ENCODE results near the gene CFI. TPM values are rescaled to one million over a fixed set of nuclear protein-coding genes. Genes with fewer than 3 reads are reported as not detected.

CFI gene
- total RNA-seq, 1 donor from 2014 or later, result not detected

GRCh38 chr4:109818268-109818667 lies 16.5 kb upstream of the CFI start:
- Histone ChIP-seq H3K4me3 (ENCODE audit: low read depth, low read length) (no peak overlapping the region), H3K36me3 (ENCODE audit: control insufficient read depth, insufficient read depth, low read length) (peaks cover 5% of the 10 kb centered on the region), H3K27me3 (ENCODE audit: control insufficient read depth, insufficient read depth, low read length) (no peaks in the 10 kb centered on the region)
- FAIRE-seq (no peak), DNase-seq (ENCODE audit: low read depth) (no peak)
- no peak for TF ChIP-seq CTCF (IDR thresholded peaks at IDR 0.05; ENCODE audit: insufficient read depth, low read length, severe bottlenecking)

DNA sequence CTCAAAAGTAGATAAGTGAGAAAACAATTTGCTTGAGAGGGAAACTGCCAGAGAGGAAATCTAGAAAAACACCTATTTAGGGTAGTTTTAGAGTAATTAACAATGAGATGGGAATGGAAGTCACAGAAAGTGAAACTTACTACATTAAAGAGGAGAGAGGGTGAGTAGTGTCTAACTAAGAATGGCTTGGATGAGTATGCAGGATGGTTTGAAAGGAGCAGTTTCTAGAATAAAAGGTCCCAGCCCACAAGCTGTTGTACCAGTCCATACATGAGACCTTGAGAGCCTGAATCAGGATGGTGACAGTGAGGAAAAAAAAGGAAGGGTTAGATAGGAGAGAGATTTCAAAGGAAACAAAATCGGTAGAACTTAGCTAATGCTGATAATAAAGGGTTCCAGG lies 15.1 kb upstream of the CFI start:
- Histone ChIP-seq H3K27me3 (ENCODE audit: control insufficient read depth, insufficient read depth, low read length) (no peaks in the 10 kb centered on the region), H3K36me3 (ENCODE audit: control insufficient read depth, insufficient read depth, low read length) (peaks cover 1% of the 10 kb centered on the region), H3K4me3 (ENCODE audit: low read depth, low read length) (no peak overlapping the region)
- no peak for TF ChIP-seq CTCF (IDR thresholded peaks at IDR 0.05; ENCODE audit: insufficient read depth, low read length, severe bottlenecking)
- DNase-seq (ENCODE audit: low read depth), result no peak
- FAIRE-seq, result no peak

DNA sequence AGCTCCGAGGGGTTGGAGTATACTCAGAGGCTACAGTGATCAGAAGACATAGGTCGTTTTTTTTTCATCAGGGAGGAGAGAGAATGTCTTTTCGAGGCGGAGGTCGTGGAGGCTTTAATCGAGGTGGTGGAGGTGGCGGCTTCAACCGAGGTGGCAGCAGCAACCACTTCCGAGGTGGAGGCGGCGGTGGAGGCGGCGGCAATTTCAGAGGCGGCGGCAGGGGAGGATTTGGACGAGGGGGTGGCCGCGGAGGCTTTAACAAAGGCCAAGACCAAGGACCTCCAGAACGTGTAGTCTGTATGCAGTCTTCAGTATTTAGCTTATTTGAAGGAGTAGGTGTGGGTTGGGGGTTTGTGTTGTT lies 14.3 kb upstream of the CFI start:
- no peak for FAIRE-seq
- TF ChIP-seq CTCF (IDR thresholded peaks at IDR 0.05; ENCODE audit: insufficient read depth, low read length, severe bottlenecking), result no peak
- Histone ChIP-seq H3K36me3 (ENCODE audit: control insufficient read depth, insufficient read depth, low read length) (peaks cover 1% of the 10 kb centered on the region), H3K4me3 (ENCODE audit: low read depth, low read length) (peak overlapping the region; percentile 98), H3K27me3 (ENCODE audit: control insufficient read depth, insufficient read depth, low read length) (no peaks in the 10 kb centered on the region)
- no peak for DNase-seq (ENCODE audit: low read depth)

- Histone ChIP-seq H3K36me3 (ENCODE audit: control insufficient read depth, insufficient read depth, low read length) (peaks cover 1% of the 10 kb centered on the region), H3K4me3 (ENCODE audit: low read depth, low read length) (peak within 1 kb of the TSS; percentile 98), H3K27me3 (ENCODE audit: control insufficient read depth, insufficient read depth, low read length) (no peaks in the 10 kb centered on the region)
- DNase-seq (ENCODE audit: low read depth) (peak; percentile 93), FAIRE-seq (peak; percentile 90)
- TF ChIP-seq CTCF (IDR thresholded peaks at IDR 0.05; ENCODE audit: insufficient read depth, low read length, severe bottlenecking), result no peak
Observed at GRCh38 chr4:109815151-109816081, 13.6 kb upstream of the CFI start, which contains the start of gene GAR1. Gene GAR1 (plus strand): TSS chr4:109815762. CDS start chr4:109816165, 403 bp downstream.

DNA sequence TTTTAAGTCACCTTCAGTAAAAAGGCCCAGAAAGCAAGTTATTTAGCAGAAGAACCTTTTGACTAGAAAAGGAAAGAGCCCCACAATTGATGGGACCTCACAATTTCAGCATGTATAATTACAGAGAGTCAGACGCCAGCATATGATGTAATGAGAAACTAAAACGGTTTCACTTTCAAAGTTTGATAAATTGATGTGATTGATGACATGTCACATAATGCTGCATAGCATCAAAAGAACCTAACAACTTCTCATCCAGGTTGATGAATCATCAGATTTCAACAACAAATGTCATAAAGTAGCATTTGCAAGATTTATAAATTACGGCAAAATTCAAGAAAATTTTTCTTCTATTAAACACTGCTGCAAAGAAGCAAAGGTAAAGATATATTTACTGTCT lies 9.9 kb upstream of the CFI start:
- Histone ChIP-seq H3K36me3 (ENCODE audit: control insufficient read depth, insufficient read depth, low read length) (no peaks in the 10 kb centered on the region), H3K27me3 (ENCODE audit: control insufficient read depth, insufficient read depth, low read length) (no peaks in the 10 kb centered on the region), H3K4me3 (ENCODE audit: low read depth, low read length) (no peak overlapping the region)
- FAIRE-seq, result no peak
- no peak for TF ChIP-seq CTCF (IDR thresholded peaks at IDR 0.05; ENCODE audit: insufficient read depth, low read length, severe bottlenecking)
- DNase-seq (ENCODE audit: low read depth), result no peak

Data from bronchial epithelial cell (primary cell).